Gastroesophageal sphincter (tissue), 3 donors: ENCODE measurements around the gene GRK5.

ENCODE experiments used
- POLR2A ChIP-seq, 2 donors: fragments of 450-650 bp; IDR thresholded peaks; one replicate each; pipeline ENCODE4 v1.6.1; 2017; ENCODE audit warnings: antibody characterized with exemption in 2 of 2, mild to moderate bottlenecking in 2 of 2, moderate library complexity in 1 of 2
- TF ChIP-seq, protein P1 (sequence below), 4 experiments: fragments of 200-600 bp in 2 of 4; fragments of 450-650 bp in 2 of 4; sonication (generic) in 1 of 4; IDR thresholded peaks; one replicate each; pipeline ENCODE4 v1.5.1; 2017 to 2019; ENCODE audit warnings: antibody characterized with exemption in 4 of 4, mild to moderate bottlenecking in 2 of 4, moderate library complexity in 2 of 4

GRCh38 chr10:119470920-119471702 is 263.7 kb downstream of the GRK5 start:
- TF ChIP-seq POLR2A (IDR thresholded peaks at IDR 0.05), result no peak
- TF ChIP-seq, protein P1, sequence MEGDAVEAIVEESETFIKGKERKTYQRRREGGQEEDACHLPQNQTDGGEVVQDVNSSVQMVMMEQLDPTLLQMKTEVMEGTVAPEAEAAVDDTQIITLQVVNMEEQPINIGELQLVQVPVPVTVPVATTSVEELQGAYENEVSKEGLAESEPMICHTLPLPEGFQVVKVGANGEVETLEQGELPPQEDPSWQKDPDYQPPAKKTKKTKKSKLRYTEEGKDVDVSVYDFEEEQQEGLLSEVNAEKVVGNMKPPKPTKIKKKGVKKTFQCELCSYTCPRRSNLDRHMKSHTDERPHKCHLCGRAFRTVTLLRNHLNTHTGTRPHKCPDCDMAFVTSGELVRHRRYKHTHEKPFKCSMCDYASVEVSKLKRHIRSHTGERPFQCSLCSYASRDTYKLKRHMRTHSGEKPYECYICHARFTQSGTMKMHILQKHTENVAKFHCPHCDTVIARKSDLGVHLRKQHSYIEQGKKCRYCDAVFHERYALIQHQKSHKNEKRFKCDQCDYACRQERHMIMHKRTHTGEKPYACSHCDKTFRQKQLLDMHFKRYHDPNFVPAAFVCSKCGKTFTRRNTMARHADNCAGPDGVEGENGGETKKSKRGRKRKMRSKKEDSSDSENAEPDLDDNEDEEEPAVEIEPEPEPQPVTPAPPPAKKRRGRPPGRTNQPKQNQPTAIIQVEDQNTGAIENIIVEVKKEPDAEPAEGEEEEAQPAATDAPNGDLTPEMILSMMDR (IDR thresholded peaks at IDR 0.05), result no peak
